Urinary bladder (tissue), 2 donors: ENCODE results near the gene SPRR2G. TPM values are rescaled to one million over a fixed set of nuclear protein-coding genes. Genes with fewer than 3 reads are reported as not detected.

Source experiments
- polyA plus RNA-seq: library from polyadenylated mRNA; stranded (reverse); fragments of 200-250 nt; gene quantifications from one replicate; pipeline ENCODE4 v1.2.3, GENCODE V29; 2013
- small RNA-seq: library from RNA; depleted of rRNA; stranded (forward); fragments of <200 nt; gene quantifications from one replicate; pipeline ENCODE3, GENCODE V24; 2014
- total RNA-seq: library from RNA; depleted of rRNA; stranded (reverse); fragments of >200 nt; gene quantifications from one replicate; pipeline ENCODE4 v1.2.3, GENCODE V29; 2014
- donor health status: healthy.

SPRR2G gene
- total and polyA plus RNA-seq, 2 donors, result not detected

Small RNAs within 50 kb of the gene (small RNA-seq; reads per million reads assigned to genes)
- not detected for gene SPRR2C

Other genes starting within 250 kb of the SPRR2G start
- 2.7 TPM for gene IVL, start 242.3 kb downstream of the SPRR2G start, total RNA-seq
- 9.5 TPM for gene IVL, start 242.3 kb downstream of the SPRR2G start, polyA plus RNA-seq
- gene SPRR5, start 203.7 kb downstream of the SPRR2G start, total RNA-seq, result not detected
- gene SPRR5, start 203.7 kb downstream of the SPRR2G start, polyA plus RNA-seq, result not detected
- gene SPRR4, start 180.2 kb downstream of the SPRR2G start, total RNA-seq, result not detected
- not detected for gene SPRR4, start 180.2 kb downstream of the SPRR2G start, polyA plus RNA-seq
- not detected for gene SPRR1A, start 166.8 kb downstream of the SPRR2G start, total RNA-seq
- not detected for gene SPRR1A, start 166.8 kb downstream of the SPRR2G start, polyA plus RNA-seq
- gene SPRR3, start 149.1 kb downstream of the SPRR2G start, total RNA-seq, result 10.0 TPM
- gene SPRR3, start 149.1 kb downstream of the SPRR2G start, polyA plus RNA-seq, result 0.65 TPM
- gene SPRR1B, start 119.7 kb downstream of the SPRR2G start, total RNA-seq, result not detected
- not detected for gene SPRR1B, start 119.7 kb downstream of the SPRR2G start, polyA plus RNA-seq
- gene SPRR2D, start 109.8 kb downstream of the SPRR2G start, total RNA-seq, result not detected
- gene SPRR2D, start 109.8 kb downstream of the SPRR2G start, polyA plus RNA-seq, result not detected
- not detected for gene SPRR2A, start 93.4 kb downstream of the SPRR2G start, total RNA-seq
- gene SPRR2A, start 93.4 kb downstream of the SPRR2G start, polyA plus RNA-seq, result not detected
- not detected for gene SPRR2B, start 79.3 kb downstream of the SPRR2G start, total RNA-seq
- not detected for gene SPRR2B, start 79.3 kb downstream of the SPRR2G start, polyA plus RNA-seq
- gene SPRR2E, start 56.4 kb downstream of the SPRR2G start, total RNA-seq, result not detected
- not detected for gene SPRR2E, start 56.4 kb downstream of the SPRR2G start, polyA plus RNA-seq
- not detected for gene SPRR2F, start 37.4 kb downstream of the SPRR2G start, total RNA-seq
- gene SPRR2F, start 37.4 kb downstream of the SPRR2G start, polyA plus RNA-seq, result not detected
- not detected for gene LELP1, start 52.5 kb upstream of the SPRR2G start, total RNA-seq
- not detected for gene LELP1, start 52.5 kb upstream of the SPRR2G start, polyA plus RNA-seq
- not detected for gene PRR9, start 66.7 kb upstream of the SPRR2G start, total RNA-seq
- not detected for gene PRR9, start 66.7 kb upstream of the SPRR2G start, polyA plus RNA-seq
- not detected for gene LORICRIN, start 108.8 kb upstream of the SPRR2G start, total RNA-seq
- gene LORICRIN, start 108.8 kb upstream of the SPRR2G start, polyA plus RNA-seq, result not detected
- gene PGLYRP3, start 162.1 kb upstream of the SPRR2G start, total RNA-seq, result not detected
- gene PGLYRP3, start 162.1 kb upstream of the SPRR2G start, polyA plus RNA-seq, result not detected
- gene PGLYRP4, start 198.0 kb upstream of the SPRR2G start, total RNA-seq, result not detected
- gene PGLYRP4, start 198.0 kb upstream of the SPRR2G start, polyA plus RNA-seq, result 0.10 TPM
- gene S100A9, start 207.0 kb upstream of the SPRR2G start, total RNA-seq, result 77.5 TPM
- 471 TPM for gene S100A9, start 207.0 kb upstream of the SPRR2G start, polyA plus RNA-seq
- 5.6 TPM for gene S100A12, start 224.7 kb upstream of the SPRR2G start, total RNA-seq
- gene S100A12, start 224.7 kb upstream of the SPRR2G start, polyA plus RNA-seq, result 4.3 TPM
- 16.5 TPM for gene S100A8, start 240.2 kb upstream of the SPRR2G start, total RNA-seq
- 128 TPM for gene S100A8, start 240.2 kb upstream of the SPRR2G start, polyA plus RNA-seq